GM19397 (cell line): Measurements from ENCODE around the gene AGMO.

Experiments
- ATAC-seq: cut with Tn5 transposase; IDR thresholded peaks from one replicate; pipeline ENCODE4 v1.9.1; 2021; ENCODE audit warnings: mild to moderate bottlenecking, moderate library complexity; ENCODE audit not compliant: unreplicated experiment

The AGMO gene

DNA sequence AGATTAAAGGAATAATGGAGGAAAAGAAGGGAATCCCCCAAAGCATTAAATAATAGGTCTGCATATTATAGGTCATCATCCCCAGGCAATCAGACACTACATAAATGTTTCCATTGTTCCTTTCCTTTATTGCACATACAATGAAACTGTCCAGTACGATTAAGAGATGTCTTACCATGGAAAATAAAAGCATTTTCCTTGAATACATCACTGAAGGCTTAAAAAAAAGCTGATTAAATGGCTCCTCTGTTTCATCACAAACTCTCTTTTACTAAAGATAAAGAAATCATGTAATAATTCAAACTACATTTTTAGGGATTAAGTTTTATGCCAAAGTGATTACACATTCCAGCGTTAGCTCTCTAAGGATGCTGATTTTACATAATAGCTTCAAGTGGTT is 316.0 kb downstream of the AGMO start:
- no peak for ATAC-seq

DNA sequence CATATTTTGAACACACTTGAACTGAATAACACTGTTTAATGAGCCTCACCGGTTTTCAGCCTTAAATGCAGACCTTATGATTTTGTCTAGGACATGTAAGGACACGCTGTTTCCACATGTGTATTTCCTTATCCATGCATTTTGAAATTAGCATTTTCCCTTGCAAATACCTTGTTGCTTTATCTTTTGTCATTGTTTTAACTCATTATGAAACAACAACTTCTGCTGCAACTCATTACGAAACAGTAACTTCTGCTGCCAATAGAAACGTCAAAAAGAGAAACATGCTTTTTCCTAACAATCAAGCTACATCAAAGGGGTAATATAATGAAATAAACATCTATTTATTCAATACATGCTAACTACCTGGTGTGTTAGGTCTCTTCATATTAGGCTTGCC is 322.0 kb downstream of the AGMO start:
- no peak for ATAC-seq

DNA sequence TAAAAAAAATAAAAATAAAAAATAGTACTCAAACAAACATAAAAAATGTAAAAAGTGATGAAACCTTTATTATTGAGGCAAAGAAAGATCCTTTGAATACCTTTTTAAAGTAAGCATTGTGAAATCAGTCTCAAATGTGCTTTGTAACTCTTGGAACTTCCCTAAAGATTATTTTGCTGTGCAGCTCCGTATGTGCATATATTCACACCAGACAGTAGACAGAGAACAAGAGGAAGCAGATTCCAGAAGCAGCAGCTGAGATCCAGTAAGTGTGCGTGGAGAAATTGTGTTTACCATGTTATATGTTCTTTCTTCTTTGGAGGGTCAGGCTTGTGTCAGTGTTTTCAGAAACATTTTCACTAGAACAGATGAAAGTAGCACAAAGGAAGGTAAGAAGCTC is 324.9 kb downstream of the AGMO start:
- no peak for ATAC-seq

DNA sequence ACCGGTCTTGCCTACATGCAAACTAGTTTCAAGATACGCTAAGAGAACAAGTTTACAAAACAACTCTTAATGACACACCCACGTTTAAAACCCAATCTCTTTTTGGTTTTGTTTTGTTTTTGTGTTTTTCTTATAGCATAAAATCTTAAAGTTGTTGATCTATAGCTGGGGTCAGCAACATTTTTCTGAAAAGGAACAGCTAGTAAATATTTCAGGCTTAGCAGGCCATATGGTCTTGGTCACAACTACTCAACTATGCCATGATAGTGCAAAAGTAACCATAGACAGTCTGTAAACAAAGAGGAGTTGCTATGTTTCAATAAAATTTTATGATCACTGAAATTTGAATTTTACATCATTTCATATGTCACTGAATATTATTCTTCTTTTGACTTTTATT is 327.4 kb downstream of the AGMO start:
- no peak for ATAC-seq

DNA sequence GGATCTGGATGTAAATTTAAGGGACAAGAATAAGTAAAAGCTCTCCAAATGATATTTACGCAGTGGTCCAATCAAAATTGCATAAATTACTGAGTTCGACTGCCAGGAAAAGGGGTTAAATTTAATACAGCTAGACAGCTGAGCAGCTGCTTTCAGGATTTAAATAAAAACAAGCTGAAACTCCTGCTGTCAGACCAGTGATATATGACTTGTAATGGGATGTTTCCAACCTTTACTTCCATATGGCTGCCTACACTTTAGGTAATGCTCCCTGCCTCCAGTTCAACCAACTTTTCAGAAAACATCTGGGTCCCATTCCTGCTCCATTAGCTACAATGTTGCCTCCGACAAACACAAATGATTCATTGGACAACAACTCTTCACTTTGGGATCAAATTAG is 333.0 kb downstream of the AGMO start:
- no peak for ATAC-seq

DNA sequence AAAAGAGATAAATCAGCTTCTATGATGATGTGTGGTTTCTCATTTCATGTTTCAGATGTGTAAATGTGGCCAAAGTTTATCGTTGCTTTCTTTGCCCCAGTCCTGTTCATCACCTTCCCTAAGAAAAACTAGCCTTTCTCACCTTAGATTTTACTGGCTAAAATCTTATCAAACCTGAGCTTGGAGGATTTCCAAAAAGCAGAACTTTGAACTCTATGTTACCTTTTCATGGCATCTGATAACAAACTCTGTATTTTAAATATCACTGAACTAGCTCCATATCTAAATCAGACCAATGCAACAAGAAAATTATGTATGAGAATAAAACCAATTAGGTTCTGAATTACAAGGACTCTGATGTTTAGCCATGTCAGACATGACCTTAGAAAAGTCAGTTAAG is 335.8 kb downstream of the AGMO start:
- ATAC-seq: no peak

DNA sequence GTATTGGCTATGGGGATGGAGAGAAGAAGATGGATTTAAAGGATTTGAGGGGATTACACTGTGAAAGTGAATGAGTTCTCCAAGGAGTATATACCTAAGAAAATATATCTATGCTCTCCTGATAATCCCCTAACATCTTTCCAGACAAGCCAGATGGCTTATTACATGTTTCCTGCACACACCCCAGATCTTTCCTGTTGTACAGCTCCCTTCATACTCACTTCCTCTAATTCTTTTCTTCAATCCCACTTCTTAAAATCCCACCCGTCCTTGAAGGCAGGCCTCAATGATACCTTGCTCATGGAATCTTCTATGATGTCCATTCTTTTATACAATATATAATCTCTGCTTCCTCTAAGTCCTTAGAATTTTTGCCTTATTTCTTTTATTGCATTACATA is 342.1 kb downstream of the AGMO start:
- ATAC-seq: no peak

DNA sequence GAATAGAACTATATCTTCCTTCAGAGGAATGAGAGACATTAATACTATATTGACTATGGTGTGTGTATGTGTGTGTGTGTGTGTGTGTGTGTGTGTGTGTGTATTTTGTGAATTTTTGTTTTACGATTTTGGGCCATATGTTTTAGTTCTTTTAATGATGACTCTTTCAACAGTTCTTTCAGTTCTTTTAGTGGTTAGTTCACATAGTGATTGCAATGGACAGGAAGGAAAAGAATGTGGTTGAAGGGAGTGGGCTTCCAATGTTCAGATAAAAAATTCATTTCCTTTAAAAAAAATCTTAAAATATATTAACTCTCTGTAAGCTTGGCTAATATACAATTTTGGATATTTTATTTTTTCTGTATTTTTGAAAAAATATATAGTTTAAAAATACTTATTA is 343.6 kb downstream of the AGMO start:
- no peak for ATAC-seq

DNA sequence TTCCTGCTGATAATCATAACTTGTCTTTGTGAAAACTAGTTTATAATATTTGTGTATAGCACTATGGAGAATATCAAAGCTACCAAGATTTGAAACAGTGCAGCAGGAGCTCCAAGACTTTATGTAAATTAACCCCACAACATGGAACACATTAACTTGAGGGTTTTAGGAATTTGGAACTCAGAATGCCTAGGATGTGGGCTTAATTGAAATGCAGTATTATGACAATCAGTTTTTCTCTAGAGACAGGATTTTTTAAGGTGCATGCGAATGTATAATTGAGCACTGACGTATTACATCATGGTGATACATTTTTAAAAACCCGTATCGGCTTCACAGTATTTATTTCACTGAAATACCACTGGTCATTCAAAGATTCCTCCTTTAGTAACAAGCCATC is 346.2 kb downstream of the AGMO start:
- no peak for ATAC-seq

DNA sequence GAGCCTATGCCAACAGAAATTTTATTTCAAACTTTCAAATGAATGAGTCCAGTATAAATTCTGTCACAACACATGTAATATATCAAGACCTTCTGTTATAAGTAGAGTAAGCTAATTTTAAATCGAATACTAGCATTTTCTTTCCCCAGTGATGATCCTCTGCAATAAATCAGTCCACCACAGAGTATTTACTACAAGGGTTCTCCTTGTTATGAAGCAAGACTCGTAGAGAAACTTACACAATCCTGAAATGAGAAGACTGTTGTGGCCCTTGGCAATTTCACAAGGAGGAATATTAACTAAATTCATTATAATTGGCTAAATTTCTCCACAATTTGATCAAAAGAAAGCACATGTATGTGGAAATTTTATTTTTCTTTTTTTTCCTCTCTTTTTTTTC is 346.8 kb downstream of the AGMO start:
- ATAC-seq: no peak

DNA sequence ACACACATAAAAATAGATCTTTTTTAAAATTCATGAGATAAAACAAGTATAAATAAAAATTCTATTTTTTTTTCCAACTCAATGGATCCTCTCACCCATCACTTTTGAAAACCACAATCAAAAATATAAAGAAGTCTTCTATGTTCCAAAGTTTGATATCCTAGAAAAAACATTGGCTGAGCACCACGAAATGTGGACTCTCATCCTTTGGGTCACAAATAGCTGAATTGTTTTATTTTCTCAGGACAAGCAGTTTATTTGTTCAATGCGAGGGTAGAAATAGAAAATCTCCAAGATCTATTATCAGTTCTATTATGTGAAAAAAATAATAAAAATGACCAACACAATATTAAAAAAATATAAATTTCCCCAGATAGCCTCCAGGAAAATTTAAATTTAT is 348.7 kb downstream of the AGMO start:
- ATAC-seq: no peak

DNA sequence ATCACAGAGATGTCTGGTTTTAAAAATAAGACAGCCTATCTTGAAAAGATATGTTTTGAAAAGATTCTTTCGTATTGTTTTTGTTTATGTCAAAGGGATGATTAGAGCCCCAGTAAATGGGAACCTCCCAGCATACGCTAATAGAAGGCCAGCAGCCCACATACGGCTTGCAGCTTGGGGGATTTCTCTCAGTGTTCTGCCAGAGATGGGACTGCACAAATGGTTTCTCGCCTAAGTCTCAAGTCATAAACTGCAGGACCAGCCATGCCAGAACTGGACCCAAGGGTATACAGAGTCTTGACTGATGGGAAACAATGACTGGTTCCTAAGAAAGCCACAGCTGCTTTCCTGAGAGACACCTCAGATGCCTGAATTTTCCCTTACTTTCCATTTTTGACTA is 352.4 kb downstream of the AGMO start:
- ATAC-seq: no peak

DNA sequence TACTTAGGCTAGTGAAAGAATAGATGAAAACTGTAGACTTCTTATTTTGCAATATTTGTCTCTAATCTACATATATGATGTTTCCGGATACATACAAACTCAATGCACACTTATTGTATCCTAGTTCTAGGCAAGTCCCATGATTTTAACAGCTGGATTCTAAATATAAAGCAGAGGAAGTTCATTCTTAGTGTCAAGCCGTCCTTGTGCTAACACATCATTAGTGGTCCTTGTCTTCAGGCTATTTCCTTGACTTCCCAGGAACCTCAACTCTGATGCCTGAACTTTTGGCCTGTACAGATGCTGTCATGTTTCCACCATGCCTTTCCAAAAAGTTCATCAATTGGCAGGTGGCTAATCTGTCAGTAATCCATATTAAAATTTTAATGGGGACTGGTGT is 357.4 kb downstream of the AGMO start:
- ATAC-seq: no peak

DNA sequence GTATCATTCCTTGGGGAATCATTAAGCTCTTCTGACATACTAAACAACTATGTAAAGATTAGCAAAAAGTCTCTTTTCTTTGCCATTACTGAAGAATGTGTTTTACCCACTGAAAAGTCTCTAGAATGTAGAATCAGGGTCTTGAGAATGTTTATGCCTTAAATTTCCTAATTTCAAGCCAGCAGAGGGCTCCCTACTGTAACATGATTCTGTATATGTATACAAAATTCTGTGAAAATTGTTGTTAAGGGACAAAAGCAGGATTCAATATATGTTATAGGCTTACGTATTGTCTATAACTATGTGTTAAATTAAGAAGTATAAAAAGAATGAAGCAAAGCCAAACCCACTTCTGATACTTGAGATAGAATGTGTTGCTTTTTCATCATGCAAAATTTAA is 362.3 kb downstream of the AGMO start:
- no peak for ATAC-seq

DNA sequence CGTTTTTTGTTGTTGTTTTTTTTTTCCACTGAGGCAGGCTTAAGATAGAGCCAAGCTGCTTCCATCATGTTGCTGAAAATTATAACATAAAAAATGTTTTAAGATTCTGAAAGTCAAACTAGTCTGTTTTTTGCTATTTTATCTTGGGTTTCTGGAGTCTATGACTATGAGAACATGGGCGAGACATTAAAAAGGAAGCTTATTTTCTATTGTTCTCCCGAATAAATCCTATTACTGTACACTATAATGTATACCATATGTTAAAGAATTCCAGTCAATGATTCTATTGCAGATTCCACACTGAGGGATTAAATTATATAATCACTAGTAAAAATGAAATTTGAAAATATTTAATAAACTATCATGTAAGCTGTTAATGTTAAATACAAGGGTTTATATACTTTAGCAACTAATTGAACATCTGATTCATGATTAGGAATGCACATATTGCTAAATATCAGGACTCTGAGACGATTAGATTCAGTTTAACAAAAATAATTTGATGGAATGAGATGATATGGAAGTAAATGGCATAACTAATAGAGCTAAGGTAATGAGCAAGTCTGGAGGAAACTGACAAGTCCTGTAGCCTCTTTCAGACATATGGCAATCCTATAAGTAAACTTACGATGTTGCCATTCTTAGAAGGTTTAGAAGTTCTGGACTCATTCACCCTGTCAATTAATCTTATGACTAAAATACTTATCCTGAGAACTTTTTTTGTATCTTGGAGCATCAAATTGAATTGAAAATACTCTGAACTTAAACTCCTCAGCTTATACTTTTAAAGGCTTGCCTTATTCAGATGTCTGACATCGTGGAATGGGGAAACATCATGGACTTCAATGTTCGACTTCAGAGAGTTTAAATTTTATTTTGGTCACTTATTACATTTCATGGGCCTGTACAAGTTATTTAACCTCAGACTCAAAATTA is 364.5 kb downstream of the AGMO start:
- ATAC-seq: no peak

DNA sequence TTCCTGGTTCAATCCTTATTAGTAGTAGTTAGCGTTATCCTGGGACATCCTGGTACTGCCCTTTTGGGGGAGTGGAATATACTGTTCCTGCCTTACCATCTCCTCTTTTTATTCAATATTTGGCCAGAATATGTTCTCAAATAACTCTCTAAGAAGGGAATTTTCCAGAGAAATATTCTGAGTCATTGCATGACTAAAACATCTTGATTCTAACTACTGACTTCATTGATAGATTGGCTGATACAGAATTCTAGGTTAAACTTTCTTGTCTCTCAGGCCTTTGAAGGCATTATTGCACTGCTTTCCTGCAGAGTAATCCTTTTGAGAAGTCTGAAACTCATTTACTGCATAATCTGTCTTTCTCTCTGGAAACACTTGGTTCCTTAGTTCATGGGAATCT is 383.8 kb downstream of the AGMO start:
- no peak for ATAC-seq

DNA sequence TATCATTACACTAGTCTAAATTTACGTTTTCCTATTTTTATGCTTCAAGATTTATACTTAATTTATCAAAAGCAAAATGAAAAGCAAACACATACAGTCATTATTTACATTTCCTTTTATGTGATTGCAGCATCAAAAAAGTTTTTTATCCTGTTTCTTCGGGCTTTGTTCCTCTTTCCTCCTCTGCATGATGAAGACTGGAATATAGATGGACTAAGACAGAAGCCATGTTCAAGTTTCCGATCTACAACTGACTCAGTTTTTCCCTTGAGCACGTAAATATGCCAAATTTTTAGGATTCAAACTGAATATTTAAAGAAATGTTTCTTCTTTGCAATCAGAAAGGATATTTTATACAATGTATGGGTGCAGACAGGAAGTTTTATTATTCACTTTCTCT is 385.7 kb downstream of the AGMO start:
- ATAC-seq: no peak

DNA sequence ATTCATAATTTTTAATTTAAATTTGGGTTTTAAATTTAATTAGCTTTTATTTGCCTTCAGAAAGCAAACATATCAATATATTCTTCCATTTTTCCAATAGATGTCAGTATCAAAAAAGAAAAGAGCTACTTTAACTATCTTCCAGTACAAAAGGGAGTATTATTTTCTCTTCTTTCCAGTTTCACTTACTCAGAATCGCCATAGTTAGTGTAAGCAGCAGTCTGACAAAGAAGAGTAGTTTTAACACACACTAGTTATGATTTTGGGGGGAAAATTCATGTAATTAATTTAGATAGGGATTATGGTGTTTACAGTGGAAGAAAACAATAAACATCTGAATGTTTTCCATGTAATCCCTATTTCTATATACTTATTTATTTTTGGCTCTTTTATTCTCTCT is 386.7 kb downstream of the AGMO start:
- ATAC-seq: no peak

DNA sequence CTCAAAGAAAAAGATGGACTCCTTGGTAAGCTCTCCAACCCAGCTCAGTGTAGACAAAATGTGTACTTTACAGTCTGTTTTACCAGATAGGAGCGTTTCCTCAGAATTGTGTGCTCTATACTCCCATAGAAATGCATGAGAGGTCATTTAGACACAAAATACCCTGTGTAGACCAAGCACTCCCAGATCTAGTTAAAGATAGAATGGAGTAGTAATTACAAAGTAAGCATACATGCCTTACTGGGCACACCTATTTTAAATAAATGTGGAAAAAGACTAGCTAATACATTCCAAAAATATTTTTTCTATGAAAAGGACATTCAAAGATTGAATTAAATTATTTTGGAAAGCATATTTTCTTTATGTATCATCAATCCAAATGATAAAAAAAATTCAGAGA is 387.3 kb downstream of the AGMO start:
- no peak for ATAC-seq

DNA sequence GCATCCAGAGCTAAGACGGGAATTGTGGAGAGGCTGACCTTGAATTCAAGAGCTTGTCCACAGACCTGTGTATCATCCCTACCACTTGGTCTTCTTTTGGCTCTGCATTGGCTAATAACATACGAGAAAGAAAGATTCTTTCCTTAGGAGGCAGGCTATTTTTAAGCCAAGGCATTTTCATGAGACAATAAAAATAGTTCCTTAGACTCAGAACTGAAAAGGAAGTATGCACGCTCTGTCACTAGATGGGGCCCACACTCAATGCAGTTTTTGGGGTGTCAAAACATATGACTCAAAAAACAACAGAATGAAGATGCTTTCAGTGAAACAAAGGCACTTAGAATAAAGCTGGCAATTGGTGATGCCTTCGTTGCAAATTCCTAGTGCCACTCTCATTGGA is 393.3 kb downstream of the AGMO start:
- no peak for ATAC-seq

DNA sequence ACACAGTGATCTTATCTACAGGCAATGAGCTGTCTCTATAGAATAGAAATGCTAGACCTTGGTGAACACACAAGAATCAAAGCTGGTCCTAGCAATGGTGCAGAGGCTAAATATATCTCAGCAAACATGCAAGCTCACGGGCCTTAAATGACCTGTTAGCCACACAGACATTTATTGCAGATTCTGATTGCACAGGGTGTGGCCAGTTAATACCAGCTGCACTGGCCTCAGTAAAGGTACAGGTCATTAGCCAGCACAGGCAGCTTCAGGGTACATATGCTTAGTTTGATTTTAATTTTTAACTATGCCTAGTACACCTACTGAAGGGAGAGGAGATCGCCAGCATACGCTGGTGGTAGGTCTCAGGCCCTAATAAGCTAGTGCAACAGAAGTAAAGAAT is 393.9 kb downstream of the AGMO start:
- ATAC-seq: no peak

DNA sequence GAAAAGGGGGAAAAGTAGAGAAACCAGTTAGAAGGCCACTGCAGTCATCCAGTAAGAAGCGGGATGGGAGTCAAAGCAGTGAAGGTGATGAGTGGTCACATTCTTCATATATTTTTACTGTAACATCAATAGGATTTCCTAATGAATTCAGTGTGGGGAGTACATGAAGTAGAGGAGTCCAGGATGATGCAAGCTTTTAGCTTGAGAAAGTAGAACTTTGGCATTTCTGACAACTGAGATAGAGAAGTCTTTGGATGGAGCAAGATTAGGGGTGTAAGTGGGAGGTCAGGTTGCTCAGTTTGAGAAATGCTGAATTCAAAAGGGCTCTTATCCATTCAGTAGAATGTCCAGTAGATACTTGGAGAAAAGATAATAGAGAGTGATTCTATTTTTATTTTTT is 395.2 kb downstream of the AGMO start:
- no peak for ATAC-seq

DNA sequence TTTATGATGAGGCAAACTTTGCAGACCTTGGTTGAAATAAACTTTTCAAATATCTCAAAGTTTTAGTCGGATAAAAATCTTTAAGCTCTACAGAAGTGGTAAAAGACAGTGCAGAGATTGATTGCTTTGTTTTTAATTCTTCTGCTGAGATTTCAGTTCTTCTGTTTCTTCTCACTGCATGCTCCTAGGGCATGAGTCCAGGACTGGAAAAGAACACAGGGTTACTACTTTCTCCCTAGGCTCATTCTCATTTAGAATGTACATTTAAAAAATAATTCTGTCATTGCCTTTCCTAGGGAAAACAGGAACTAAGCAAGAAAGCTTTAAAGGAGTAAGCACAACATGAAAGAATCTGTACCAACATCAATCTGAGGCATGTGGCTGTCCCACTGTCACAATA is 402.6 kb downstream of the AGMO start:
- ATAC-seq: no peak
